Activated T-cell treated with anti-CD3 and anti-CD28 coated beads, Interleukin-2, amount 50 U/mL, for 4 hours (primary cell): Measurements from ENCODE around the gene MYOZ3. TPM values are rescaled to one million over a fixed set of nuclear protein-coding genes. Genes with fewer than 3 reads are reported as not detected.

Experiments used
- ATAC-seq, 2 donors: fragments of 200-7000 bp; cut with Tn5 transposase; one replicate each; pipeline ENCODE4 v1.10.0; 2021
- DNase-seq: peaks from one replicate; pipeline ENCODE4 v3.0.0-alpha.2; 2020
- H3K27me3 Mint-ChIP-seq: one replicate; pipeline ENCODE4 v1.8.0; 2021; ENCODE audit warnings: low read depth, mixed read lengths
- H3K36me3 Mint-ChIP-seq: one replicate; pipeline ENCODE4 v1.8.0; 2022; ENCODE audit warnings: mixed read lengths; ENCODE audit not compliant: insufficient read depth
- H3K4me1 Mint-ChIP-seq: one replicate; pipeline ENCODE4 v1.8.0; 2021; ENCODE audit warnings: low read depth, mixed read lengths
- H3K4me3 Mint-ChIP-seq: one replicate; pipeline ENCODE4 v1.8.0; 2021; ENCODE audit warnings: mild to moderate bottlenecking, moderate library complexity, mixed read lengths
- H3K9me3 Mint-ChIP-seq: one replicate; pipeline ENCODE4 v1.8.0; 2021; ENCODE audit warnings: mixed read lengths
- total RNA-seq, 3 donors: library from RNA; stranded (reverse); gene quantifications; one replicate each; pipeline ENCODE4 v1.2.1, GENCODE V29; 2021

The MYOZ3 gene
- total RNA-seq, 3 donors from 2014 or later = 0.21 to 0.86 TPM; not detected in 1

- no peaks in the 10 kb centered on the region for H3K4me1 Mint-ChIP-seq
- ATAC-seq (no peak), DNase-seq (no peak)
- no peaks in the 10 kb centered on the region for H3K27me3 Mint-ChIP-seq
- H3K4me3 Mint-ChIP-seq = no peak overlapping the region
- H3K9me3 Mint-ChIP-seq = no peaks in the 10 kb centered on the region
- peaks cover 28% of the 10 kb centered on the region for H3K36me3 Mint-ChIP-seq
These were observed 49.1 kb downstream of the MYOZ3 start for GRCh38 chr5:150710165-150710564.

- no peaks in the 10 kb centered on the region for H3K9me3 Mint-ChIP-seq
- DNase-seq (no peak), ATAC-seq (no peak)
- H3K4me1 Mint-ChIP-seq = no peaks in the 10 kb centered on the region
- peaks cover 36% of the 10 kb centered on the region for H3K36me3 Mint-ChIP-seq
- H3K4me3 Mint-ChIP-seq = no peak overlapping the region
- no peaks in the 10 kb centered on the region for H3K27me3 Mint-ChIP-seq
These were observed 62.8 kb downstream of the MYOZ3 start for GRCh38 chr5:150723845-150724244.

Other genes with a start within 250 kb of the MYOZ3 start
- 100 to 1,000 TPM; 230 to 299 (median 241) TPM for gene CD74, start 248.3 kb upstream of the MYOZ3 start, total RNA-seq
- gene RPS14, start 211.5 kb upstream of the MYOZ3 start, total RNA-seq = 1,000 to 10,000 TPM; 2,955 to 3,473 (median 3,075) TPM
- gene NDST1, start 153.1 kb upstream of the MYOZ3 start, total RNA-seq = 1 to 10 TPM; 5.0 to 8.0 (median 5.6) TPM
- 1 to 10 TPM in 1 of 3 donors, under 1 TPM in 2; 0.56 to 1.4 (median 0.79) TPM for gene SYNPO, start 20.6 kb upstream of the MYOZ3 start, total RNA-seq
- 10 to 100 TPM; 81.6 to 92.7 (median 86.5) TPM for gene RBM22, start 39.8 kb downstream of the MYOZ3 start, total RNA-seq
- 10 to 100 TPM; 35.9 to 42.2 (median 38.6) TPM for gene DCTN4, start 97.8 kb downstream of the MYOZ3 start, total RNA-seq
- 1 to 10 TPM; 6.8 to 8.5 (median 7.4) TPM for gene SMIM3, start 117.5 kb downstream of the MYOZ3 start, total RNA-seq
- 1 to 10 TPM in 2 of 3 donors, under 1 TPM in 1; 0.60 to 1.1 (median 1.1) TPM for gene IRGM, start 185.3 kb downstream of the MYOZ3 start, total RNA-seq
- gene ZNF300, start 243.7 kb downstream of the MYOZ3 start, total RNA-seq = 1 to 10 TPM; 1.8 to 3.6 (median 2.1) TPM